Measurements from ENCODE around the gene TRIM63. TPM values are rescaled to one million over a fixed set of nuclear protein-coding genes. Genes with fewer than 3 reads are reported as not detected.

TRIM63 gene
- total RNA-seq, 1 donor from 2014 or later = 30.3 TPM

DNA sequence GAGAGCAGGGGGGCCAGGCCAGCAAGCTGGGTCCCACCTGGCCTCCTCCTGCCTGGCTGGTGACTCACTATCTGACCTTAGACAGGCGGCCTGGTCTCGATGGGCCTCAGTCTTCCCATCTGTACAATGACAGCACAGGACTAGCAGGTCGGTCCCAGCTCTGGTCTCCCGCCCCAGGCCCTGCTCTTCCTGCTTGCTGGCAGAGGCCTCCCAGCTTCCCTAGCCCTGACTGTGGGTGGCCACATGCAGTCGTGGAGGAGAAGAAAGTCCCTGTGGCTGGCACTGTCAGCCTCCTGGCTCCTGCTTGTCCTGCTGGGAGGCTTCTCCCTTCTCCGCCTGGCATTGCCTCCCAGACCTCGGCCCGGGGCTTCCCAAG lies 45.0 kb downstream of the TRIM63 start:
- Histone ChIP-seq H3K27ac (ENCODE audit: low read depth, low read length) (peak overlapping the region; percentile 83), H3K9me3 (ENCODE audit: control insufficient read depth in 3 of 3, low read length in 3 of 3) (no peaks in the 10 kb centered on the region), H3K4me3 (ENCODE audit: low read length in 3 of 3) (peak overlapping the region; percentile 38 to 83 (median 69)), H3K9ac (ENCODE audit: low read depth in 1 of 3, low read length in 3 of 3) (peak overlapping the region; percentile 66 to 86 (median 81)), H3K4me1 (ENCODE audit: control insufficient read depth in 3 of 3, insufficient read depth in 3 of 3, low read length in 3 of 3) (peaks cover 40 to 60% (median 57%) of the 10 kb centered on the region in 3 donors), H3K27me3 (ENCODE audit: control insufficient read depth in 3 of 3, insufficient read depth in 3 of 3, low read length in 3 of 3) (no peaks in the 10 kb centered on the region), H3K36me3 (ENCODE audit: control insufficient read depth in 3 of 3, insufficient read depth in 3 of 3, low read length in 3 of 3) (peaks cover 0 to 5% (median 0%) of the 10 kb centered on the region in 3 donors)

DNA sequence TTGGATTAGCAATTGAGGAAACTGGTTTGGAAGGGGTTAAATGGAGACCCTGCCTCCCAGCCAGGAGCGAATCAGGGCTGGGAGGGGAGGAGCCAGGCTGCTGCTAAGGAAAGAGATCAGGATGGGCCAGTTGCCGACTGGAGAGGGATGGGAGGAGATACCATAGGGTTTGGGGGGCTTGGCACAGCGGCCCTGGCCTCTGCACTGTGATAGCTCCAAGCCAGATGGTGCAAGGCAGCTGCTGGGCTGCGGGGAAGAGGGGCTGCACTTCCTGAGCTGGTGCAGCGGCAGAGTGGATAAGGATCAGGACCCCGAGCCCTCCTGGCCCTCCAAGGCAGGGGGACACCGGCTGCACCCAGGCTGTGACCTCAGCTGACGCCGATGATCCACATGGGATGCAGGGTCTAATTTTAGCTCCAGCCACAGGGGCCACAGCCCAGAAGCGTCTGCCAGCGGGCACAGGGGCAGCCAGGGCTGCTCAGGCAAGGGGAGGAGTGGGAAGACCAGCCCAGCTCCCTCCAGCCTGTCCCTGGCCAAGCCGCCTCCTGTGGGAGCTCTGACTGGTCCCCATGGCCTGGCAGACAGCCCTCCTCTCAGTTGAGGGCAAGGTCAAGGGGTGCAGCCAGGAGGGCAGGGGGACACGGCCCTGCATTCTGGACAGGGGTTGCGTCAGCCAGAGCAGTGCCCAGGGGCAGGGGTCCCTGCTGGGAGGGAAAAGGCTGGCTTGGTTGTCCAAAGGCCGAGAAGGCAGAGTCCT lies 45.6 kb downstream of the TRIM63 start, which contains the start of gene EXTL1:
Gene EXTL1 (plus strand): TSS at position 129 of the 757 bp plus-strand sequence. CDS start 872 bp downstream, outside the sequence.
- Histone ChIP-seq H3K27me3 (ENCODE audit: control insufficient read depth in 3 of 3, insufficient read depth in 3 of 3, low read length in 3 of 3) (no peaks in the 10 kb centered on the region), H3K9me3 (ENCODE audit: control insufficient read depth in 3 of 3, low read length in 3 of 3) (no peaks in the 10 kb centered on the region), H3K4me1 (ENCODE audit: control insufficient read depth in 3 of 3, insufficient read depth in 3 of 3, low read length in 3 of 3) (peaks cover 46 to 66% (median 63%) of the 10 kb centered on the region in 3 donors), H3K4me3 (ENCODE audit: low read length in 3 of 3) (peak within 1 kb of the TSS; percentile 68 to 85 (median 69)), H3K36me3 (ENCODE audit: control insufficient read depth in 3 of 3, insufficient read depth in 3 of 3, low read length in 3 of 3) (peaks cover 0 to 3% (median 0%) of the 10 kb centered on the region in 3 donors), H3K27ac (ENCODE audit: low read depth, low read length) (peak within 1 kb of the TSS; percentile 83), H3K9ac (ENCODE audit: low read depth in 1 of 3, low read length in 3 of 3) (peak within 1 kb of the TSS; percentile 66 to 86 (median 81))

GRCh38 chr1:26020941-26021646 lies 46.3 kb downstream of the TRIM63 start:
- Histone ChIP-seq H3K9me3 (ENCODE audit: control insufficient read depth in 3 of 3, low read length in 3 of 3) (no peaks in the 10 kb centered on the region), H3K4me3 (ENCODE audit: low read length in 3 of 3) (peak overlapping the region; percentile 68 to 85 (median 69)), H3K27ac (ENCODE audit: low read depth, low read length) (peak overlapping the region; percentile 83), H3K27me3 (ENCODE audit: control insufficient read depth in 3 of 3, insufficient read depth in 3 of 3, low read length in 3 of 3) (no peaks in the 10 kb centered on the region), H3K9ac (ENCODE audit: low read depth in 1 of 3, low read length in 3 of 3) (peak overlapping the region; percentile 66 to 86 (median 81)), H3K4me1 (ENCODE audit: control insufficient read depth in 3 of 3, insufficient read depth in 3 of 3, low read length in 3 of 3) (peaks cover 50 to 73% (median 69%) of the 10 kb centered on the region in 3 donors), H3K36me3 (ENCODE audit: control insufficient read depth in 3 of 3, insufficient read depth in 3 of 3, low read length in 3 of 3) (no peaks in the 10 kb centered on the region)

DNA sequence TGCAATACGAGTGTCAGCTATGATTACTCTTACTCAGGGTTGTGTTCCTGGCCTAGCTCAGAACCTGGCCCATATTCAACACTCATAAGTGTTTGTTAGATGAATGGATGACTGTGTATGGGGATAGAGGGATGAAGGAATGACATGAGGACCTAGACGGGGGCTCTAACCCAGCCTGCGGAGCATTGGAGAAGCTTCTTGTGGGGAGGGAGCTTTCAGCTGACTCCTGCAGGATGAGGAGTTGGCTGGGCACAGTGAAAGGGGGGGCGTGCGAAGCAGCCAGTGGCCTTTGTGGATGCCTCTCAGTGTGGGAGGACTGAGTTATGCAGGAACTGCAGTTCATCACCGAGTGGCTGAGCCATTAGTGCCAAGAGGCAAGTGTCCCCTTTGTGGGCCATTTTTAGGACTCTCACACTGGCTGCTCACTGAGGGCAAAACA lies 47.1 kb downstream of the TRIM63 start:
- H3K4me3 ChIP-seq (ENCODE audit: low read length in 3 of 3) = peak overlapping the region; percentile 33 to 85 (median 68)

GRCh38 chr1:26019641-26020315 lies 47.7 kb downstream of the TRIM63 start:
- Histone ChIP-seq H3K9ac (ENCODE audit: low read depth in 1 of 3, low read length in 3 of 3) (peak overlapping the region; percentile 57 to 81 (median 66)), H3K4me1 (ENCODE audit: control insufficient read depth in 3 of 3, insufficient read depth in 3 of 3, low read length in 3 of 3) (peaks cover 50 to 69% (median 69%) of the 10 kb centered on the region in 3 donors), H3K27me3 (ENCODE audit: control insufficient read depth in 3 of 3, insufficient read depth in 3 of 3, low read length in 3 of 3) (no peaks in the 10 kb centered on the region), H3K27ac (ENCODE audit: low read depth, low read length) (peak overlapping the region; percentile 83), H3K9me3 (ENCODE audit: control insufficient read depth in 3 of 3, low read length in 3 of 3) (no peaks in the 10 kb centered on the region), H3K4me3 (ENCODE audit: low read length in 3 of 3) (peak overlapping the region in 2 of 3 donors; percentile 3 to 85), H3K36me3 (ENCODE audit: control insufficient read depth in 3 of 3, insufficient read depth in 3 of 3, low read length in 3 of 3) (no peaks in the 10 kb centered on the region)

More for the DNA sequence above, 47.1 kb downstream of the TRIM63 start:
- Histone ChIP-seq H3K27ac (ENCODE audit: low read depth, low read length) (peak overlapping the region; percentile 83), H3K36me3 (ENCODE audit: control insufficient read depth in 3 of 3, insufficient read depth in 3 of 3, low read length in 3 of 3) (no peaks in the 10 kb centered on the region), H3K9ac (ENCODE audit: low read depth in 1 of 3, low read length in 3 of 3) (peak overlapping the region; percentile 66 to 86 (median 81)), H3K9me3 (ENCODE audit: control insufficient read depth in 3 of 3, low read length in 3 of 3) (no peaks in the 10 kb centered on the region), H3K27me3 (ENCODE audit: control insufficient read depth in 3 of 3, insufficient read depth in 3 of 3, low read length in 3 of 3) (no peaks in the 10 kb centered on the region), H3K4me1 (ENCODE audit: control insufficient read depth in 3 of 3, insufficient read depth in 3 of 3, low read length in 3 of 3) (peaks cover 50 to 73% (median 69%) of the 10 kb centered on the region in 3 donors)

GRCh38 chr1:26017606-26018005 lies 49.8 kb downstream of the TRIM63 start:
- peak overlapping the region in 1 of 3 donors; percentile 27 for H3K4me3 ChIP-seq (ENCODE audit: low read length in 3 of 3)
- H3K4me1 ChIP-seq (ENCODE audit: control insufficient read depth in 3 of 3, insufficient read depth in 3 of 3, low read length in 3 of 3) = peaks cover 43 to 59% (median 52%) of the 10 kb centered on the region in 3 donors
- no peaks in the 10 kb centered on the region for H3K9me3 ChIP-seq (ENCODE audit: control insufficient read depth in 3 of 3, low read length in 3 of 3)
- H3K9ac ChIP-seq (ENCODE audit: low read depth in 1 of 3, low read length in 3 of 3) = peak overlapping the region in 1 of 3 donors; percentile 60
- no peaks in the 10 kb centered on the region for H3K36me3 ChIP-seq (ENCODE audit: control insufficient read depth in 3 of 3, insufficient read depth in 3 of 3, low read length in 3 of 3)
- peak overlapping the region; percentile 29 for H3K27ac ChIP-seq (ENCODE audit: low read depth, low read length)
- H3K27me3 ChIP-seq (ENCODE audit: control insufficient read depth in 3 of 3, insufficient read depth in 3 of 3, low read length in 3 of 3) = no peaks in the 10 kb centered on the region

GRCh38 chr1:26016953-26017545 lies 50.4 kb downstream of the TRIM63 start:
- H3K36me3 ChIP-seq (ENCODE audit: control insufficient read depth in 3 of 3, insufficient read depth in 3 of 3, low read length in 3 of 3) = no peaks in the 10 kb centered on the region
- no peaks in the 10 kb centered on the region for H3K9me3 ChIP-seq (ENCODE audit: control insufficient read depth in 3 of 3, low read length in 3 of 3)
- H3K9ac ChIP-seq (ENCODE audit: low read depth in 1 of 3, low read length in 3 of 3) = peak overlapping the region in 2 of 3 donors; percentile 20 to 60
- peak overlapping the region; percentile 29 for H3K27ac ChIP-seq (ENCODE audit: low read depth, low read length)
- H3K4me3 ChIP-seq (ENCODE audit: low read length in 3 of 3) = peak overlapping the region in 2 of 3 donors; percentile 27 to 29
- peaks cover 37 to 54% (median 46%) of the 10 kb centered on the region in 3 donors for H3K4me1 ChIP-seq (ENCODE audit: control insufficient read depth in 3 of 3, insufficient read depth in 3 of 3, low read length in 3 of 3)
- H3K27me3 ChIP-seq (ENCODE audit: control insufficient read depth in 3 of 3, insufficient read depth in 3 of 3, low read length in 3 of 3) = no peaks in the 10 kb centered on the region

DNA sequence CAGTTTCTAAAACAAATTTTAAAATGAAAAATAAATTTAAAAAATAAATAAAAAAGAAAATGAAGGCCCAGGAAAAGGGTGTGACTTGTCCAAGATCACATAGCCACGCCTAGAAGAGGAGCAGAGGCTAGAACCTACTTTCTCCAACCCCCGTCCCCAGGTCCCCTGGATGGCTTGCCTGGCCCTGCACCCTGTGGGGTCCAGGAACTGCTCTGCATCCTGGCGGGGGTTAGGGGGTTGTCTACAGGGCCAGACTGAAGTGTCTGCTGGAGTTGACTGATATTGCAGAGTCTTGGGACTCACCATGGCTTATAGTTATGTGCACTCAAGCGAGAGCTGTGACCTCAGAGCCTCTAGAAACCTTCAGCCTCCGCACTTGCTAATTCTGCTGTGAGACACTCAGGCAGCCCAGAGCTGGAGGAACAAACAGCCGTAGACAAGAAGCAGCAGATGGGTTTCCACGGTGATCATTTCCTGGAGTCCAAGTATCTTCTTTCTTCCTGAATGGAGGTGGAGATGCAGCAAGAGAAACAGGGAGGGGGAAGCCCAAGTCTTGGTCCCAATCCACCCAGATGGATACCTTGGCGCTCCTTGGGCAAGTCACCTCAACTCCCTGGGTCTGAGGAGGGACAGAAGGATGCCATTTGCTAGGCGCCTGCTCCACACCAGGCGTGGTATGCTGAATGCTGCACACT lies 51.0 kb downstream of the TRIM63 start:
- no peaks in the 10 kb centered on the region for H3K36me3 ChIP-seq (ENCODE audit: control insufficient read depth in 3 of 3, insufficient read depth in 3 of 3, low read length in 3 of 3)
- peaks cover 32 to 48% (median 40%) of the 10 kb centered on the region in 3 donors for H3K4me1 ChIP-seq (ENCODE audit: control insufficient read depth in 3 of 3, insufficient read depth in 3 of 3, low read length in 3 of 3)
- H3K27ac ChIP-seq (ENCODE audit: low read depth, low read length) = no peak overlapping the region
- no peak overlapping the region for H3K4me3 ChIP-seq (ENCODE audit: low read length in 3 of 3)
- H3K9me3 ChIP-seq (ENCODE audit: control insufficient read depth in 3 of 3, low read length in 3 of 3) = no peaks in the 10 kb centered on the region
- peak overlapping the region in 1 of 3 donors; percentile 60 for H3K9ac ChIP-seq (ENCODE audit: low read depth in 1 of 3, low read length in 3 of 3)
- no peaks in the 10 kb centered on the region for H3K27me3 ChIP-seq (ENCODE audit: control insufficient read depth in 3 of 3, insufficient read depth in 3 of 3, low read length in 3 of 3)

DNA sequence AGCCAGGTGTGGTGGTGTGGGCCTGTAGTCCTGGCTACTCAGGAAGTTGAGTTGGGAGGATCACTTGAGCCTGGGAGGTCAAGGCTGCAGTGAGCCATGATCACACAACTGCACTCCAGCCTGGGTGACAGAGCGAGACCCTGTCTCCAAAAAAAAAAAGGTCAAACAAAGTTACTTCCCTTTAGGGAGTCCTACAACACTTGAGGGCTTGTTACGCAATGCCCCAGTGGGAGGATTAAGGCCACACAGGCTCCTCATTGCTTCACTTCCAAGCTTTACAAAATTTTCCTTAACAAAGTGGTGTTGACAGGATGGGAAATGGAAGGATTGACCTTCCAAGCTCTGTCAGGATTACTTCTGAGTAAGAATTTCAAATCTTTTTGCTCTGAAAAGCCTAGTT lies 52.1 kb downstream of the TRIM63 start:
- Histone ChIP-seq H3K9me3 (ENCODE audit: control insufficient read depth in 3 of 3, low read length in 3 of 3) (no peaks in the 10 kb centered on the region), H3K9ac (ENCODE audit: low read depth in 1 of 3, low read length in 3 of 3) (peak overlapping the region in 1 of 3 donors; percentile 43), H3K36me3 (ENCODE audit: control insufficient read depth in 3 of 3, insufficient read depth in 3 of 3, low read length in 3 of 3) (no peaks in the 10 kb centered on the region), H3K27ac (ENCODE audit: low read depth, low read length) (no peak overlapping the region), H3K4me3 (ENCODE audit: low read length in 3 of 3) (no peak overlapping the region), H3K27me3 (ENCODE audit: control insufficient read depth in 3 of 3, insufficient read depth in 3 of 3, low read length in 3 of 3) (no peaks in the 10 kb centered on the region), H3K4me1 (ENCODE audit: control insufficient read depth in 3 of 3, insufficient read depth in 3 of 3, low read length in 3 of 3) (peaks cover 22 to 37% (median 29%) of the 10 kb centered on the region in 3 donors)
